NCI-H1092 (cell line): ENCODE results near the gene FOXE3.

Experiments
- DNase-seq: peaks from one replicate; lab custom pipeline; 2025; lab: John Stamatoyannopoulos, UW

The FOXE3 gene

DNA sequence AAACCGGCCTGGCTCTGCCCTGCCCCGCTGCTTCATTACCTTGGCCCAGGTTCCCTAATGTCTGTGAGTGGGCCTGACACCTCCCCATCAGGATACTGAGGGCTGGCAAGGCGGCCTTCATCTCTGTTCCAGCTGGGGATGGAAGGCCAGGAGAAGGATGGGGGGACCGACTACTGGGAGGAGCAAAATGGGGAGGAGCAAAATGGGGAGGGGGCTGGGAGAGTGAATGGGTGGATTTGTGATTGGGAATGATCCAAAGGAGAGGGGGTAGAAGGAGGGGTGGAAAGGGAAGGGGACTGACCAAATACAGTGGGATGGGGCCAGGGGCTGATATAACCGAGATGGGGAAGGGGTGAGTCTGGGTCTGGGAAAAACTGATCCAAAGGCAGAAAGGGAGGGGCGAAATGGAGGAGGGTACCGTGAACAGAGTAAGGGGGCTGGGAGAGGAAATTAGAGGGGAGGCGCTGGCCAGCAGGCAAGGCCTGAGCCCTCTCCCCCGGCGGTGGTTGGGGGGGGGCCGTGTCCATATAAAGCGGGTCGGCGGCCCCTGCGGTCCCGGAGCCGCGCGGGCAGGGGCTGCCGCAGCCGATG lies at the start of gene FOXE3:
FOXE3 (plus strand) TSS at position 558 of the 591 bp plus-strand sequence; CDS start at position 589, 31 bp downstream.
- no peak for DNase-seq

DNA sequence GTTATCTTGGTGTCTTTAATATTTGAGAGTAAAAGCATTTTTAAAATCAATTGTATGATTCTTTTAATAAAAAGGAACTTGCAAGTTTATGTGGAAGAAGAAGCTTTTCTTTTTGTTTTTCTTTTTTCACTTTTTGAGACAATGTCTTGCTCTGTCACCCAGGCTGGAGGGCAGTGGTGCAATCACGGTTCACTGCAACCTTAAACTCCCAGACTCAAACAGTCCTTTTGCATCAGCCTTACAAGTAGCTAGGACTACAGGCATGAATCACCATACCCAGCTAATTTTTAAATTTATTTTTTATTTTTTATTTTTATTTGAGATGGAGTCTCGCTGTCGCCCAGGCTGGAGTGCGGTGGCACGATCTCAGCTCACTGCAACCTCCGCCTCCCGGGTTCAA lies 48.4 kb upstream of the FOXE3 start:
- no peak for DNase-seq

DNA sequence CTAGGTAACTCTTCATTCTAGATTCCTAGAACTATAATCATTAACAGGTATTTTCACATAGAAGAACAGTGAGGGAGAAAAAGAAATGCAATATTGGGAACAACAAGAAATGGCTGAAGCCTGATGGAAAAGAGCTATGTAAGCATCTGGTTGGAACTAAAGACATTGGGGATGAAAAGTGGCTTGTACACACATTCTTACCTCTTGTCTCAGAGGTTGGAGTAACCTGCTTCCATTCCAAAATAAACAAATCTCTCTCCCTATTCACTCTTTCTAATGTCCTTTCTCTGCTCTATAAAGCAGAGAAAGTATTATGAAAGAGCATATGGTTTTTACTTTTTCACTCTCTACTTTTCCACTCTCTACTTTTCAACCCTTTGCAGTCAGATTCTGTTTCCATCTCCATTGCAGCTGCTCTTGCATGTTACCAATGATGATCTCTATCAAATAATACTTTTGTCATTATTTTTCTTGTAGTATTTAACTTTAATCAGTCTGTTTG lies 45.0 kb upstream of the FOXE3 start:
- DNase-seq = no peak

DNA sequence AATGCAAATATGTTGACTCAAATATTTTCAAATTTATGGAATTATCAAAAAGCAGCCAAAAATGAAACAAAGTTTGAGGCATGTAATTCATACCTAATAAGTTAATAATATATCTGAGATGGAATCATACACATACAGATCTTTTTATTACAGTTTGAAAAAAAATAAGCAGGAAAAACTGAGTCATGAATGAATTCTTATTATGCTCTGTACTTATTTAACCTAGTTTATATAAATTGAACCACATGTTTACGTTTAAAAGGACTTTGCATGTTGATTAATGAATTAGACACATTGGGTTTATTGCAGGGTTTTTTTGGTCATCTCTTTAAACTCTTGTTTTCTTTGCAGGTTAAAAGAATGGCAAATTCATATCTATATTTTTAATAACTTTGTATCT lies 41.6 kb upstream of the FOXE3 start:
- DNase-seq = no peak

DNA sequence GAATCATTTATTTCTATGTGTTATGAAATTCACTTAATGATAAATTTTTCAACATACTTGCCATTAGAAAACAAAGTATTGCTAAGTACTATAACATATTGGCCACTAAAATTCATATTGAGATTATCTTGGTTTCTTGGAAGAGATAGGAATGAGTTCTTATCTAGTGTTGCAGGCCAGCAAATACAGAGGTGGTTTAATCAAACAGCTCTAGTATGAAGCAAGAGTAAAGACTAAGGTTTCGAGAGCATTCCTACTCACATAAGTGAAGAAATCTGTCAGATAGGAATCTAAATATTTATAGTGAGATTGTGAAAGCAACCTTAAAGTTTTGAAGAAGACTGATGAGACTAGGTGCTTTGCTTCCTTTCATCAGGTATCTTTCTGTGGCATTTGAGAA lies 37.9 kb upstream of the FOXE3 start:
- DNase-seq = no peak

DNA sequence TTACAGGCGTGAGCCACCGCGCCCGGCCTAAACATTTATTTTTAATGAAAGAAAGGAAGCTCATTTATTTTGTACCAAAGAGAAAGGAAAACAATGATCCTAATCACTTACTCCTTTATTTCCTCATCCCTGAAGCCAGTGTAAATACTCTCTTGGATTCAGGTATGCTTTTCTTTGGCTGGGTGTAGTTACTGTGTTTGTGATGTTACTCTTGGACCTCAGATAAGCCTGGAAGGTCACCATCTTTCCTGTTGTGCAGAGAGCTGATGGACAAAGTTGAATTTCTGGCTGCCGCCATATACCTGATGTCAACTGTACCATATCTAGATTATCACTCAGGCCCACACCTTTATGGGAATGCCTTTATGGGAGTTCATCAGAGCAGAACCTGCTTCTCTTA lies 35.4 kb upstream of the FOXE3 start:
- DNase-seq = no peak

DNA sequence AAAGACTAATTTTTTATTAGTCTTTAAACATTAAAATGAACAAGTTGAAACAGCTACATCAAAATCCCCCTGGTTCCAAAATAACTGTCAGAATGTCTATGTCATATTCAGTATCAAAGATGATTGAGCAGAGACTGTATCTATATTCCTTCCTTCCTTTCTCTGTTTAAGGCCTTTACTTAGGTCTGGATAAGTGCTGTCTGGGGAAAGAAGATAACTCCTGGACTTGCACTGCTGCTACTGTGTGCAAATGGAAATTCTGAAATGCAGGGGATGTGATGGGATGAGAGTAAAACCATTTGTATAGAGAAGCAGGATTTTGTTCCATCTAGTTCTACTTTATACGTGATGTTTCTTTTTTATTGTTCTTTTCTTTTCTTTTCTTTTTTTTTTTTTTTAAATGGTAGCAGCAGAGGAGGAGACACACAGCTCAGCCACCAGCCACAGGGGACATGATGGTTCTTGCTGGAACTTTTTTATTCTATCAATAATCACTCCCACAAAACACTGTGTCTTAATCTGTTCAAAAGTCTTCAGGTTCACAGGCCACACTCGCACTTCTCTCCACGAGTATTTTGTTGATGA lies 33.6 kb upstream of the FOXE3 start:
- DNase-seq = no peak

DNA sequence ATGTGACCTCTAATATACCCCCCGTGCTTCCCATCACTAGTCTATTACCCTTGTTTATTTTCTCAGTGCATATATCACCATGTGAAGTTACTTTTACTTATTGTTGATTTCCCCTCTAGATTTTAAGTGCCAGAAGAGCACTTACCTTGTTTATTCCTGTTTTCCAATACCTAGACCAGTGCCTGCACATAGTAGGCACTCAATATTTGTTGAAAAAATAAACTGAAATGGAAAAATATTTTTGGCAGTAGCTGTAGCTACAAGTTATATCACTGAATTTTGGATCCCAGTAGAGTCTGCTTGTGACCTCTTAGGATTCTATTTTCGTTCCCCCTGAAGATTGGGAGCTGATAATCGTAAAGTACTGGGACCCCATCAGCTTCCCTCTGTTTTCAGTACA lies 32.0 kb upstream of the FOXE3 start:
- no peak for DNase-seq

DNA sequence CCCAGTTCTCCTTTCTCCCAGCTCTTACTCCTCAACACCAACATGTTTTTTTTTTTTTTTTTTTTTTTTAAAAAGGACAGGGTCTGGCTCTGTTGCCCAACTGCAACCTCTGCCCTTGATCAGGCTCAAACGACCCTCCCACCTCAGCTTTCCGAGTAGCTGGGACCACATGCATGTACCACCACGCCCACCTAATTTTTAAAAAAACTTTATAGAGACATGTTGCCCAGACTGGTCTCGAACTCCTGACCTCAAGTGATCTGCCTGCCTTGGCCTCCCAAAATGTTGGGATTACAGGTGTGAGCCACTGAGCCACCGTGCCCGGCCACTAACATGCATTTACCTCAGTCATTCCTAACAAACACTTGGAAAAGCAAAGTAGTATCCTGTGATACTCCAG lies 31.1 kb upstream of the FOXE3 start:
- DNase-seq = no peak

DNA sequence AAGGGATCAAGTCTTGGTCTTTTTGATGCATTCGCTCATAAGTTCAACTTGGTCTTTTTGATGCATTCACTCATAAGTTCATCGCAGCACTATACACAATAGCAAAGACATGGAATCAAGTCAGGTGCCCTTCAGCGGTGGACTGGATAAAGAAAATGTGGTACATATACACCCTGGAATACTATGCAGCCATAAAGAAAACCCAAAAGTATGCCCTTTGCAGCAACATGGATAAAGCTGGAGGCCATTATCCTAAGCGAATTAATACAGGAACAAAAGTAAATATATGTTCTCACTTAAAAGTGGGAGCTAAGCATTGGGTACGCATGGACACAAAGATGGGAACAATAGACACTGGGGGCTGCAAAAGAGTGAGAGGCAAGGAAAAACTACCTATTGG lies 29.8 kb upstream of the FOXE3 start:
- no peak for DNase-seq

DNA sequence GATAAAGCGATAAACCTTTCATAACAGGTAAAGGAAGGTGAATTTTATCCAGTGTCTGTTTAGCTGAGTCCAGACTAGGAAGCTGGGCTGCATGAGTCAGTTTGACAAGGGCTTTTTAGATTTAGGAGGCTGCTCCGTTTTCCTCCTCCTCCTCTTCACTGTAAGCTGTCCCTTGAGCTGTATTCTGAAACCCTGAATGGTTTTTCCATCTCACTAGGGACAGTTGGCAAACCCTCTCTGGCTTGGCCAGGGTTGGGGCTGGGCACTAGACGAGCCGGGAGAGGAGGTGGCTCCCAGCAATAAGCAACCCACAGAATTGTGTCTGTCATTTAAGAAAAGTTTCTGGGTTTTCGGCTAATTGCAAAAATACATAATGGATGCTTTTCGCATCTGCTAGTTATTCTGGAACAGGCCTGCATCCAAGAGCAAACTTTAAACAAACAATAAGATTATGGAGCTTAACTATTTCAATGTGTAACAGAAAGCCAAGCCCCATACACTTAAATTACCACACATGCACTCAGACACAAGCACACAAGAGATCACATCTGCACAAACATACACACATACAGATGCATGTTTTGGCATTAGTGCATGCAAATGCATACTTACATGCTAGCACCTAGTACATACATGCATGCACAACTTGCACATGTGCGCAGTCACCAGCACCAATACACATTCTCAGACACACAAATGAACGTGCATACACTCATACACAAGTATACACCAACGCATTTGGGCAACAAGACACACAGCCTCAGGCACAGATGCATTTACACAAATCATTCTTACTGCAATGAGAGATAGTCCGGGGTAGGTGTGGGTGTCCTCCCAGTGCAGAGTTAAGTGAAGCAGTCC lies 27.8 kb upstream of the FOXE3 start:
- DNase-seq = no peak

DNA sequence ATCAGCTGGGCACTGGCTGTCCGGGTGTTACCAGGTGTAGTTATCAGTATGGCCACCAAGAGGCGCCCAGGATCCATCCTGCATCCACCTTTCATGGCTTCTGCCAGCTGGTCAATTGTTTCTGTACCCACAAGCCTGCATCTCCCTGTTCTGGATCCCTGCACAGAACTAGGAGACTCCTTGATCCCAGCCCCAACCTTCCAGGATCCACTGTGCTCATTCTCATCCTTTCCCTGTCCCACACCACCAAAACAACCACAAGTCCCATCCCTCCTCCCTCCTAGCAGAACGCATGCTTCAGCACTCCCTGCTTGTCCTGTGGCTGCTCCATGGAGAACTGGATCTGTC lies 27.2 kb upstream of the FOXE3 start:
- DNase-seq = peak; percentile 15

DNA sequence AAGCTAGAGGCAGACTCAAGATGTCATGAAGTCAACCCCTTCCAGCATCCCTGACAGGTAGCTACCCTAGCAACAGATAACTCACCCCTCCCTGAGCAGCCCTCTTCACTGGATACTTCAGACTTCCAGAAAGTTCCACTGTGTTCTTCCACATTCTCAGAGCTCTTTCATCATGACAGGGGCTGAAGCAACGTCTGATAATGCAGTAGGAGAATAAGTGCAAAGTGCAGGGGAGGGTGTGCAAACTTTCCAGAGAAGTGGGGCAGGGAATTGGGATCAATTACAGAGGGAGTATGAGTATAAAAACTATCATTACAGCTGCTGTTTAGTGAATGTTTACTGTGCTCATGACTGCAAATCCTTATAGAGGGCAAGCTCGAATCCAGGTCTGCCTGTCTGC lies 26.4 kb upstream of the FOXE3 start:
- no peak for DNase-seq

DNA sequence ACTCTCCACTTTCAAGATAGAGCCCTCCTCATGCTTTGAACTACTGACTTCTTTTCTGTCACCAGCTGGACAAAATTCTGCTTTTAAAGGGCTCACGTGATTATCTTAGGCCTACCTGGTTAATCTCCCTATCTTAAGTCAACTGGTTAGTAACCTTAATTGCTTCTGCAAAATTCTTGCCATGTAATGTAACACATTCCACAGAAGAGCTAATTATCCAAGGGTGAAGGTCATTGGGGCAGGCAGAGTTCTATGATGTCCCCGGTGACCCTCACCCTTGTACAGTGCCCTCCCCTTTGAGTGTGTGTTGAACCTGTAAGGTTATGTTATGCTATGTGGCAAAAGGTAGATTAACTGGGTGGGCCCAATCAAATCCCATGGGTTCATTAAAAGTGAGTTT lies 25.2 kb upstream of the FOXE3 start:
- no peak for DNase-seq

DNA sequence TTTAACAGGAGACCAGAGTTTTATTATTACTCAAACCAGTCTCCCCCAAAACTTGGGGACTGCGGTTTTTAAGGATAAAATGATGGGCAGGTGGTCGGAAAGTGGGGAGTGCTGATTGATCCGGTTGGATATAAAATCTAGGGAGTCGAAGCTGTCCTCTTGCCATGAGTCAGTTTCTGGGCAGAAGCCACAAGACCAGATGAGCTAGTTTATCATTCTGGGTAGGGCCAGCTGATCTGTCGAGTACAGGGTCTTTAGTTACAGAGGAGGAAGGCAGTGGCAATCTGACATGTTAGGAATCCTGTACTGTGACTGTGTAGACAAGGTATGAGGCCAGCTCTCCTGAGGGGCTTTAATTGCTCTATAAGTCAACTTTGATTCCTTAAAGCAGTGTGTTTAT lies 22.9 kb upstream of the FOXE3 start:
- no peak for DNase-seq

DNA sequence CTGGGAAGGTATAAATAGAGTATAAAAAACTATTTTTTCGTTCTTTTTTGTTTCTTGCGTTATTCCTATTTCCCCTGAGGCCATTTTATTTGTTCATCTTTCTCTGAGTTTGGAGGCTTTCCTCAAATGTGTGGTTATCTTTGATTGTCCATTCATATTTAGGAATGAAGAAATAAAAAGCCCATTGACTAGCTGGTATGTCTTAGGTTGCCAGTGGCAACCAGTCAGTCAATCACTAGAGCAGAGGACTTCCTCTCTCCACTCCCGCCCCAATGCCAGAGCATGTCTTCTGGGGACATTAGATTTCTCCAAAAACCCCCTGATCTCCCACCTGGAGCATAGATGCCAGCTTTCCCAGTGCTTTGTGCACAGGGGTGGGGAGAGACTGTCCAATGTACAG lies 20.7 kb upstream of the FOXE3 start:
- no peak for DNase-seq

DNA sequence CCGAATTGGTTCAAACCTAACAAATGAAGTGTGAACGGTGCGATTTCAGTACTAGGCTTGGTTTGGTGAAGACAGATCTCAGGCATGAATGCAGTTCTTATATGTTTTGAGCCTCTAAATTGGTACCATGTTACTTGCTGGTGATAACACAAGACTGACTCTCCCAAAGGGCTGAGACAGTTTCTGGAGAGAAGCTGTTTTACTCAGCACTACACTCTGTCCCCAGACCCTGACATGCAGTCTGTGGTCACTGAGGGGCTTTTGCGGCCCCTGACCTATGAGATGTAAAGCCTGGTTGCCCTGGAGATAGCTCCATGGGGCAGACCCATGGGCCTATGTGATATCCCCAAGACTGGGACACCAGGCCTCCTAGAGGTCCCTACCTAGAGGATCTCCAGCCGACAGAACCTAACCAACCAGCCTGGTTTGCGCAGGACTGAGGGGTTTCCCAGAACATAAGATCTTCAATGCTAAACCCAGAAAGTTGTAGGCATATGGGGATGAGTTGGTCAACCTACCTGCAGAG lies 19.4 kb upstream of the FOXE3 start:
- no peak for DNase-seq

DNA sequence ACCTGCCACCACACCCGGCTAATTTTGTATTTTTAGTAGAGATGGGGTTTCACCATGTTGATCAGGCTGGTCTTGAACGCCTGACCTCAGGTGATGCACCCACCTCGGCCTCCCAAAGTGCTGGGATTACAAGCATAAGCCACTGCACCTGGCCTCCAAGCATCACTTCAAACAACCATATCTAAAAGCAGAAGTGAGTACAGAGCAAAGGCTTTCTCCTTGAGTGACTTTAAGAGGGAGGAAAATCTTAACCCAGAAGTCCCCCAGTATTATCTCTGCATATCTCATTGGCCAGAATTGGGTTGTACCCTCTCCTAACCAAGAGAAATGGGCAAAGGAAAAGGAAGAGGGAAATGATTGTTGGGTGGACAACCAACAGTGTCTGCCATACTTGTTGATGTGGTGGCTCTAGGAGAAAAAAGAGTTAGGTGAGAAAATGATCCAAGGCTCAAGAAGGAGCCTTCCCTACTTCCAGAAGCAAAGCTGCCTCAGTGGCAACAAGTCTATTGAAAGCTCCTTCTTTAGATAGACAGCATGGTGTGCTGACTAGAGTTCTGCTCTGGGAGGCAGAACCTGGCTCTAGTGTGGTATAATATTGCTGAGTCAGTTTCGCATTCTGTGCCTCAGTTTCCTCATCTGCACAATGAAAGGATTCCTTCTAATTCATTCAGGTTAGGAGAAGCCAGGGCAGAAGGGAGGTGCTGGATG lies 16.8 kb upstream of the FOXE3 start:
- no peak for DNase-seq

DNA sequence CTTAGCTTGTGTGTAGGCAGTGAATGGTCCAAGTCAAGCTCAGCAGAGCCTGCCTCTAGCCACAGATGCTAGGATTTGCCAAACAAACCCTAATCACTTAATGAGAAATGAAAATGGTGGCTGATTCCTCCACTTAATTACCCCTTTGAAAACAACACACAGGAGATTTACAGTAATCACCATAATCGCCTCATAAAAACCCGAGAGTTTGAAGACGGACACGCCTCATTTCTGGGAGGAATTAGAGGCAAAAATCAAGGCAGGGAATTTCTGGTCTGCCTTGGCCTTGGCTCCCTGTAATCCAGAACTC lies 16.3 kb upstream of the FOXE3 start:
- no peak for DNase-seq

DNA sequence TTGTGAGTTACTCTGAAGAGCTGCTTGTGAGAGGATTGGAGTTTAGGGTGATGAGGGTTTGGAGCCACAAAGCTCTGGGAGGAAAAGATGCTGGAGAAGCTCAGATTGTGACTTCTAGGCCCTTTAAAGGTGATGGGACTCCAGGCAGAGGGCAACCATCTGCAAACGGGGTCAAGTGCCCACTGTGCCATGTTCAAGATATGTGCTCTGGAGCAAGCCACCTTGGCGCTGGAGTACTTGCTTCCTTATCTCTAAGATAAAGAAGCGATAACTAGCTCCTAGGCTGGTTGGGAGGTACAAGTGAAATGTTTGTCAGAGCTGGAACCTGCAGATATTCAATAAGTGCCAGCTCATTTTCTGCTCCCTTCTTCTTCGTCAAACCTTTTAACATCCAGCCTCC lies 14.3 kb upstream of the FOXE3 start:
- no peak for DNase-seq

DNA sequence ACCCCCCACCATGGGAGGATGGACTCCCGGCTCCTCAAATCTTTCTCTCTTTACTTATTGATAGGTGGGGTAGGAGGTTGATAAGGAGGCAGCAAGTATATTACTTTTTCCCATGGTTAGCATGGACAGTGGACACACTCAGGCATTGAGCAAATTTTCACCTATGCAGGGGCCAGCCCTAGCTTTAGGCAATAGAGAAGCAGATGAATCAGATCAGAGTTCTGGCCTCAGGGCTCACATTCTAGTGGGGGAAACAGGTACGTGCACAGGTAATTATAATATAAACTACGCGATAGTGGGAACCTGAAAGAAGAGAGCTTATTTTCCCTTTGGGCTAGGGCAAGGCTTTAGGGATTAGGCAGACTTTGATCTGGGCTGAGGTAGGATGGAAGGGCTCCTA lies 13.5 kb upstream of the FOXE3 start:
- no peak for DNase-seq

DNA sequence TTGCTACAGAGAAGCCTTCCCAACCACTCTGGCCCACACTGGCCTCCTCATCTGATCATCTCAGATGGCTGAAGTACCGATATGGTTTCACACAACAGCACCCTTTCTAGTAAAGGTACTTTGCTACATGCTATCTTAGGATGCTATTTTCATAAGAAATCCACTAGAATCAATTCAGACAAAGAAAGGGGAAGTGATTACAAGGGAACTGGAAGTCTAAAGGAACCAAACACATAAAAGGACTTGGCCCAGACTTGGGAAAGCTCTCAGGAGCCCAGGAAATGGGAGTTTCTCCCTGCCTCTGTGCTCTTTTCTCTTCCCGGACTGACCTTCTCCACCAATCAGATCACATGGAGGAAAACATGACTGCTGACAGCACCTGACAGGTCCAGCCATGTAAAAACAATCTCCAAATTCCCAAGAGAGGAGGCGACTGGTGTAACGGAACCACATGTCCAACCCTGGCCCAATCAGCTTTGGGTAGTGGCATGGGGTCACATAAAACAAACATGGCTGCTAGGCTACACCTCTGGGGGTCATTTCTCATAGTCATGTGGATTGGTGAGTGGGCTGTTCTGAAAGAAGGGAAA lies 12.7 kb upstream of the FOXE3 start:
- no peak for DNase-seq
